ENCODE results near the gene SLC38A9. TPM values are rescaled to one million over a fixed set of nuclear protein-coding genes. Genes with fewer than 3 reads are reported as not detected.

The SLC38A9 gene, protein sequence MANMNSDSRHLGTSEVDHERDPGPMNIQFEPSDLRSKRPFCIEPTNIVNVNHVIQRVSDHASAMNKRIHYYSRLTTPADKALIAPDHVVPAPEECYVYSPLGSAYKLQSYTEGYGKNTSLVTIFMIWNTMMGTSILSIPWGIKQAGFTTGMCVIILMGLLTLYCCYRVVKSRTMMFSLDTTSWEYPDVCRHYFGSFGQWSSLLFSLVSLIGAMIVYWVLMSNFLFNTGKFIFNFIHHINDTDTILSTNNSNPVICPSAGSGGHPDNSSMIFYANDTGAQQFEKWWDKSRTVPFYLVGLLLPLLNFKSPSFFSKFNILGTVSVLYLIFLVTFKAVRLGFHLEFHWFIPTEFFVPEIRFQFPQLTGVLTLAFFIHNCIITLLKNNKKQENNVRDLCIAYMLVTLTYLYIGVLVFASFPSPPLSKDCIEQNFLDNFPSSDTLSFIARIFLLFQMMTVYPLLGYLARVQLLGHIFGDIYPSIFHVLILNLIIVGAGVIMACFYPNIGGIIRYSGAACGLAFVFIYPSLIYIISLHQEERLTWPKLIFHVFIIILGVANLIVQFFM
- 46.3 and 46.9 TPM in 2 replicates for total RNA-seq

DNA sequence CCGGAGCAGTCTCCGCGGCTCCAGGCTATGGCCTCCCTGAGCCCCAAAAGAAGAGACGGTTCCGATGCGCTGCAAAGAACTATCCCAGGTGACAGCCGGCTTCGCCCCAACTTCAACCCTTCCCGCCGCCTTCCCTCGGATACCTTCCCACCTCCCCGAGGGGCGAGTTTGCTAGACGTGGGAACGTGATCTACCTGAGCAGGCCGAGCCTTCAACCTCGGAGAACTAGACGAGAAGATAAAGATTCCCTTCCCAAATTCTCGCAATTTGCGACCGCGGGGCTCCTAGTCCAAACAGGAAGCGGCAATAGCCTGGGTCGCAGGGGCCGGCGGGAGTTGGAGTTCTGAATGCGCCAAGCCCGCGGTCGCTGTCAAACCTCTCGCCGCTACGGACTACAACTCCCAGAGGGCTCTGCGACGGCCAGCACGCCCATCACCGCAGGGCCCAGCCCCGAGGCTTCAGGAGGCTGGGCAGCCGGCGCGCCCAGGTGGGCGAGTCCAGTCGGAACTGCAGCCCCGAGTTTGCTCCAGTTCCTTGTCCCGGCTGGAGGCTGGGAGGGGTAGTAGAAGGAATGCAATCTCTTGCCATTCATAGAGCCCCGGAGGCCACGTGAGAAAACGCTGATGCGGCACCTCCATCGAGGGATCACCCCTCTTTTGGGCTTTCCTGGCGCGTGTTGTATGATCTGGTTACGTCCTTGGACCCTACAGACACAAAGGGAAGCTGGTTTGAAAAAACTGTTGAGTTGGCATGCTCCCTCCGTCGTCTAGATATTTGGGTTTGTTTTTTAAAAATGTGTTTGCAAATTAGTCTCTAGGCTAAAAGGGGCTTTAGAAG, at the start of gene SLC38A9:
Gene SLC38A9, minus strand, starts transcription at position 302 of the 837 bp plus-strand sequence. CDS start 14,366 bp downstream, outside the sequence.

DNA sequence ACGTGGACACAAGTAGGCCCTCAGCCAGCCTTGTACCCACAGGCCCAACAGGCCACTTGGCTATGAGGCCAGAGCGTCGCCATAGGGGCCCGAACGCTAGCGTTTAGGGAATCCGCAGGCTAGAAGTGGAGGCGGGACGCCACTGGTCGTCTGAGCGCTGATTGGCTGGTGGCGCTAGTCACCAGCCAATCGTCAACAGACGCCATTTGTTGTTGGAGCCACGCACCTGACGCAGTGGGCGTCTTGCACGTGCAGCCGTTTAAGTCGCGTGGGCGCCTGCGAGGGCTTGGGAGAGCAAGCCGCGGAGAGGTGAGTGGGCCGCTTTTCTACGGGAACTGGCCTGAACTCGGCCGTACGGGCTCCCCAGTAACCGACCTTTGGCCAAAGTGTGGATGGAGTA, 25.7 kb upstream of the SLC38A9 start, which contains the start of gene DDX4:
Gene DDX4, plus strand, starts transcription at position 269 of the 400 bp plus-strand sequence. CDS start 903 bp downstream, outside the sequence.

Small RNA genes within 50 kb of the gene (small RNA-seq; reads per million reads assigned to genes)
- gene AC016632.1 = not detected

Other genes with a start within 250 kb of the SLC38A9 start
- gene PLPP1, start 177.4 kb downstream of the SLC38A9 start, total RNA-seq = 179 and 408 TPM in 2 replicates
- not detected in 2 replicates for gene DDX4, start 25.7 kb upstream of the SLC38A9 start, total RNA-seq
- 0.26 and 1.4 TPM in 2 replicates for gene IL31RA, start 139.0 kb upstream of the SLC38A9 start, total RNA-seq

All from articular chondrocyte of knee joint (primary cell).